ENCODE results near the gene ZNF678.
"Not testable (repeated sequence)": the region's sequence is repeated elsewhere in the genome, so short reads cannot be mapped to it uniquely, and the experiment has no call there.

The ZNF678 gene

GRCh38 chr1:227556288-227556687 lies 7.1 kb upstream of the ZNF678 start:
- DNase-seq: no peak

- DNase-seq: no peak
Measured at GRCh38 chr1:227557962-227558725, 5.2 kb upstream of the ZNF678 start.

- no peak for DNase-seq
Measured at GRCh38 chr1:227558732-227559262, 4.6 kb upstream of the ZNF678 start.

- no peak for DNase-seq
Measured at GRCh38 chr1:227559499-227559898, 3.9 kb upstream of the ZNF678 start.

- no peak for DNase-seq
Measured at GRCh38 chr1:227559926-227560325, 3.4 kb upstream of the ZNF678 start.

GRCh38 chr1:227560393-227561173 lies 2.8 kb upstream of the ZNF678 start:
- no peak for DNase-seq

GRCh38 chr1:227561241-227561907 lies 2.0 kb upstream of the ZNF678 start:
- DNase-seq: no peak

- no peak for DNase-seq
Measured at GRCh38 chr1:227562037-227562436, 1.3 kb upstream of the ZNF678 start.

GRCh38 chr1:227562933-227563323 lies 428 bp upstream of the ZNF678 start:
- DNase-seq: no peak

GRCh38 chr1:227567256-227567655 lies 3.9 kb downstream of the ZNF678 start:
- DNase-seq: no peak

GRCh38 chr1:227568593-227568992 lies 5.2 kb downstream of the ZNF678 start:
- no peak for DNase-seq

- DNase-seq: no peak
Measured at GRCh38 chr1:227572752-227573151, 9.4 kb downstream of the ZNF678 start.

GRCh38 chr1:227574926-227575325 lies 11.6 kb downstream of the ZNF678 start:
- DNase-seq: no peak

- no peak for DNase-seq
Measured at GRCh38 chr1:227576189-227576588, 12.8 kb downstream of the ZNF678 start.

GRCh38 chr1:227577500-227577899 lies 14.1 kb downstream of the ZNF678 start:
- no peak for DNase-seq

GRCh38 chr1:227583354-227583753 lies 20.0 kb downstream of the ZNF678 start:
- no peak for DNase-seq

- DNase-seq: no peak
Measured at GRCh38 chr1:227586733-227587132, 23.4 kb downstream of the ZNF678 start.

GRCh38 chr1:227587968-227588367 lies 24.6 kb downstream of the ZNF678 start:
- no peak for DNase-seq

- DNase-seq: not testable (repeated sequence)
Measured at GRCh38 chr1:227588769-227589168, 25.4 kb downstream of the ZNF678 start.

- DNase-seq: not testable (repeated sequence)
Measured at GRCh38 chr1:227589777-227590176, 26.4 kb downstream of the ZNF678 start.

- DNase-seq: not testable (repeated sequence)
Measured at GRCh38 chr1:227596222-227596621, 32.9 kb downstream of the ZNF678 start.

GRCh38 chr1:227603327-227603726 lies 40.0 kb downstream of the ZNF678 start:
- DNase-seq: no peak

- no peak for DNase-seq
Measured at GRCh38 chr1:227604446-227604845, 41.1 kb downstream of the ZNF678 start.
